Naive thymus-derived CD4-positive, alpha-beta T cell (primary cell): ENCODE data around the gene FBXO3. TPM values are rescaled to one million over a fixed set of nuclear protein-coding genes. Genes with fewer than 3 reads are reported as not detected.
"Not testable (repeated sequence)": the region's sequence is repeated elsewhere in the genome, so short reads cannot be mapped to it uniquely, and the experiment has no call there.

Source experiments
- ATAC-seq: fragments of 150-1000 bp; cut with Tn5 transposase; 2 replicates; pipeline ENCODE4 v1.10.0; 2021; ENCODE audit warnings: mild to moderate bottlenecking, moderate library complexity
- CTCF ChIA-PET: fragments of 350-600 bp; sonication (Branson Sonifier 250); formaldehyde crosslinking; loops from one replicate; lab custom pipeline; 2021; ENCODE audit warnings: antibody characterized with exemption; lab: Charles Lee
- POLR2A ChIA-PET: fragments of 350-600 bp; sonication (Branson Sonifier 250); formaldehyde crosslinking; loops from one replicate; lab custom pipeline; 2021; ENCODE audit warnings: antibody characterized with exemption, inconsistent platforms; lab: Charles Lee
- DNase-seq, 9 donors: peaks; one replicate each; pipeline versions ENCODE4 v3.0.0 to v3.0.0-alpha.2; 2020 to 2022; ENCODE audit warnings: mixed read lengths in 1 of 9
- H3K27ac ChIP-seq: one replicate; pipeline ENCODE4 v1.7.0; 2013; ENCODE audit warnings: mild to moderate bottlenecking, low read depth, low read length, moderate library complexity
- H3K27me3 ChIP-seq, 2 donors: one replicate each; pipeline ENCODE4 v1.7.0; 2013; ENCODE audit warnings: low read length in 2 of 2, mild to moderate bottlenecking in 2 of 2, moderate library complexity in 2 of 2; ENCODE audit not compliant: control insufficient read depth in 2 of 2, insufficient read depth in 2 of 2
- H3K36me3 ChIP-seq, 3 experiments: 1 replicate in 2 of 3; 2 replicates in 1 of 3; pipeline ENCODE4 v1.7.0; 2013; ENCODE audit warnings: low read length in 3 of 3, mild to moderate bottlenecking in 3 of 3, moderate library complexity in 1 of 3; ENCODE audit not compliant: insufficient read depth in 3 of 3, control insufficient read depth in 2 of 3
- H3K4me1 ChIP-seq, 2 donors: one replicate each; pipeline ENCODE4 v1.7.0; 2013; ENCODE audit warnings: low read length in 2 of 2, mild to moderate bottlenecking in 2 of 2, moderate library complexity in 1 of 2; ENCODE audit not compliant: control insufficient read depth in 2 of 2, insufficient read depth in 2 of 2
- H3K4me3 ChIP-seq: 2 replicates; pipeline ENCODE4 v1.7.0; 2013; ENCODE audit warnings: mild to moderate bottlenecking, low read length
- H3K9me3 ChIP-seq, 3 experiments: 1 replicate in 2 of 3; 2 replicates in 1 of 3; pipeline ENCODE4 v1.7.0; 2013; ENCODE audit warnings: low read length in 3 of 3; ENCODE audit not compliant: control insufficient read depth in 2 of 3
- H3K27ac Mint-ChIP-seq, 9 donors: one replicate each; pipeline ENCODE4 v1.8.0; 2020 to 2022; ENCODE audit warnings: mixed read lengths in 9 of 9, mild to moderate bottlenecking in 8 of 9, moderate library complexity in 5 of 9, inconsistent platforms in 2 of 9
- H3K27me3 Mint-ChIP-seq, 5 donors: one replicate each; pipeline ENCODE4 v1.8.0; 2021 to 2022; ENCODE audit warnings: mixed read lengths in 5 of 5, mild to moderate bottlenecking in 1 of 5
- H3K36me3 Mint-ChIP-seq, 5 donors: one replicate each; pipeline ENCODE4 v1.8.0; 2020 to 2022; ENCODE audit warnings: mixed read lengths in 5 of 5, mild to moderate bottlenecking in 3 of 5, inconsistent platforms in 1 of 5
- H3K4me1 Mint-ChIP-seq, 7 donors: one replicate each; pipeline ENCODE4 v1.8.0; 2020 to 2022; ENCODE audit warnings: mixed read lengths in 7 of 7, mild to moderate bottlenecking in 3 of 7, inconsistent platforms in 1 of 7
- H3K4me3 Mint-ChIP-seq, 10 donors: one replicate each; pipeline ENCODE4 v1.8.0; 2020 to 2022; ENCODE audit warnings: mild to moderate bottlenecking in 10 of 10, mixed read lengths in 10 of 10, moderate library complexity in 6 of 10, inconsistent platforms in 2 of 10
- H3K9me3 Mint-ChIP-seq, 11 donors: one replicate each; pipeline ENCODE4 v1.8.0; 2020 to 2022; ENCODE audit warnings: mixed read lengths in 11 of 11, mild to moderate bottlenecking in 4 of 11, inconsistent platforms in 1 of 11, moderate library complexity in 1 of 11
- intact Hi-C, 2 donors: fragments of 100-400 bp; cut with micrococcal nuclease; formaldehyde crosslinking; loops; one replicate each; pipeline ENCODE4 v1.15.1; 2023
- polyA plus RNA-seq, 2 donors: library from polyadenylated mRNA; unstranded; fragments of 300-500 nt; fragmentation: Illumina TruSeq; gene quantifications; one replicate each; pipeline ENCODE4 v1.2.3, GENCODE V29; 2021
- total RNA-seq, 6 experiments: library from RNA in 5 of 6; stranded (reverse) in 5 of 6; gene quantifications; 1 replicate in 5 of 6; 2 replicates in 1 of 6; pipeline ENCODE4 v1.2.3 and lab custom pipeline; 2021 to 2026

The FBXO3 gene
- total and polyA plus RNA-seq, 7 experiments from 2014 or later: 22.6 to 55.7 (median 43.1) TPM

- H3K9me3 ChIP-seq, H3K4me1 ChIP-seq, DNase-seq, H3K27ac Mint-ChIP-seq, ATAC-seq, H3K4me3 Mint-ChIP-seq, H3K27ac ChIP-seq, H3K27me3 Mint-ChIP-seq, H3K9me3 Mint-ChIP-seq, CTCF ChIA-PET, H3K4me3 ChIP-seq, POLR2A ChIA-PET, H3K27me3 ChIP-seq: not testable (repeated sequence)
- H3K36me3 ChIP-seq: peaks cover 0 to 24% (median 0%) of the 10 kb centered on the region in 3 experiments
- Mint-ChIP-seq H3K4me1 (peaks cover 4 to 24% (median 6%) of the 10 kb centered on the region in 7 donors), H3K36me3 (peaks cover 0 to 29% (median 12%) of the 10 kb centered on the region in 5 donors)
- intact Hi-C loops: loop anchor here (10.0 kb wide), 2 partner anchors 537 to 673 kb away; partner anchors contain the start of gene TCP11L1 (in 1 of the 2)
Observed at GRCh38 chr11:33707831-33708230, 66.5 kb downstream of the FBXO3 start.

- H3K4me3 ChIP-seq: no peak overlapping the region
- H3K27me3 ChIP-seq: no peaks in the 10 kb centered on the region
- Mint-ChIP-seq H3K9me3 (no peaks in the 10 kb centered on the region), H3K4me1 (peaks cover 4 to 27% (median 7%) of the 10 kb centered on the region in 7 donors), H3K4me3 (no peak overlapping the region), H3K27me3 (no peaks in the 10 kb centered on the region), H3K36me3 (peaks cover 0 to 25% (median 12%) of the 10 kb centered on the region in 5 donors), H3K27ac (peak overlapping the region in 2 of 9 donors; percentile 29 to 32)
- POLR2A ChIA-PET: interaction anchor here (0.6 kb wide), 1 partner anchor 9 kb away, joined by 3 read pairs; no protein-coding TSS in a partner anchor
- DNase-seq (no peak), ATAC-seq (no peak)
- intact Hi-C loops: loop anchor here (1.0 to 10.0 kb wide), 3 partner anchors 28 to 672 kb away; partner anchors contain the start of gene TCP11L1 (in 1 of the 2)
- no peaks in the 10 kb centered on the region for H3K9me3 ChIP-seq
- H3K36me3 ChIP-seq: peaks cover 0 to 19% (median 0%) of the 10 kb centered on the region in 3 experiments
- H3K4me1 ChIP-seq: no peaks in the 10 kb centered on the region
- CTCF ChIA-PET: no interaction called here
- H3K27ac ChIP-seq: no peak overlapping the region
Observed at GRCh38 chr11:33706966-33707365, 67.4 kb downstream of the FBXO3 start.

GRCh38 chr11:33706546-33706945 is 67.8 kb downstream of the FBXO3 start:
- ATAC-seq (no peak), DNase-seq (no peak)
- Mint-ChIP-seq H3K4me3 (no peak overlapping the region), H3K36me3 (peaks cover 0 to 25% (median 12%) of the 10 kb centered on the region in 5 donors), H3K27ac (peak overlapping the region in 6 of 9 donors; percentile 28 to 87 (median 36)), H3K4me1 (peaks cover 4 to 31% (median 10%) of the 10 kb centered on the region in 7 donors), H3K27me3 (no peaks in the 10 kb centered on the region), H3K9me3 (no peaks in the 10 kb centered on the region)
- no peaks in the 10 kb centered on the region for H3K27me3 ChIP-seq
- peaks cover 0 to under 1% of the 10 kb centered on the region in 2 donors for H3K4me1 ChIP-seq
- H3K27ac ChIP-seq: no peak overlapping the region
- no peaks in the 10 kb centered on the region for H3K9me3 ChIP-seq
- ChIA-PET POLR2A (interaction anchor here (0.6 kb wide), 1 partner anchor 8 kb away, joined by 3 read pairs; no protein-coding TSS in a partner anchor), CTCF (no interaction called here)
- H3K4me3 ChIP-seq: no peak overlapping the region
- peaks cover 0 to 19% (median 0%) of the 10 kb centered on the region in 3 experiments for H3K36me3 ChIP-seq
- intact Hi-C loops: loop anchor here (1.0 to 10.0 kb wide), 3 partner anchors 29 to 672 kb away; partner anchors contain the start of gene TCP11L1 (in 1 of the 2)

- no peak overlapping the region for H3K4me3 ChIP-seq
- peaks cover 9 to 13% of the 10 kb centered on the region in 2 donors for H3K4me1 ChIP-seq
- no peak overlapping the region for H3K27ac ChIP-seq
- H3K4me3 Mint-ChIP-seq: no peak overlapping the region
- no peak overlapping the region for H3K27ac Mint-ChIP-seq
- H3K36me3 ChIP-seq: peaks cover 0 to 8% (median 0%) of the 10 kb centered on the region in 3 experiments
- no peak for DNase-seq
- peaks cover 16 to 42% (median 20%) of the 10 kb centered on the region in 7 donors for H3K4me1 Mint-ChIP-seq
- peaks cover 0 to 13% (median 9%) of the 10 kb centered on the region in 5 donors for H3K36me3 Mint-ChIP-seq
- H3K27me3 Mint-ChIP-seq: peaks cover 0 to 6% (median 0%) of the 10 kb centered on the region in 5 donors
- intact Hi-C loops: loop anchor here (5.0 to 10.0 kb wide), 3 partner anchors 540 to 670 kb away; partner anchors contain the start of genes ABTB2 (in 1 of the 2) and TCP11L1 (in 1 of the 2)
- ATAC-seq: no peak
- H3K9me3 Mint-ChIP-seq: no peaks in the 10 kb centered on the region
- H3K27me3 ChIP-seq: no peaks in the 10 kb centered on the region
- no peaks in the 10 kb centered on the region for H3K9me3 ChIP-seq
- ChIA-PET POLR2A (interaction anchor here (0.9 kb wide), 1 partner anchor 32 kb away, joined by 3 read pairs; no protein-coding TSS in a partner anchor), CTCF (interaction anchor here (0.7 kb wide), 1 partner anchor 12 kb away, joined by 3 read pairs; no protein-coding TSS in a partner anchor)
Observed at GRCh38 chr11:33704240-33705002, 69.9 kb downstream of the FBXO3 start.

- DNase-seq (no peak), ATAC-seq (no peak)
- Mint-ChIP-seq H3K9me3 (no peaks in the 10 kb centered on the region), H3K27me3 (peaks cover 0 to 9% (median 0%) of the 10 kb centered on the region in 5 donors), H3K36me3 (peaks cover 0 to 7% (median 3%) of the 10 kb centered on the region in 5 donors), H3K27ac (no peak overlapping the region), H3K4me1 (peaks cover 16 to 41% (median 20%) of the 10 kb centered on the region in 7 donors), H3K4me3 (no peak overlapping the region)
- Histone ChIP-seq H3K4me1 (peaks cover 9 to 13% of the 10 kb centered on the region in 2 donors), H3K27ac (no peak overlapping the region), H3K27me3 (no peaks in the 10 kb centered on the region), H3K36me3 (peaks cover 0 to 2% (median 0%) of the 10 kb centered on the region in 3 experiments), H3K9me3 (no peaks in the 10 kb centered on the region), H3K4me3 (no peak overlapping the region)
- ChIA-PET POLR2A (no interaction called here), CTCF (no interaction called here)
- intact Hi-C loops: loop anchor here (5.0 to 10.0 kb wide), 3 partner anchors 541 to 669 kb away; partner anchors contain the start of genes ABTB2 (in 1 of the 2) and TCP11L1 (in 1 of the 2)
Observed at GRCh38 chr11:33703788-33704187, 70.5 kb downstream of the FBXO3 start.

GRCh38 chr11:33703234-33703633 is 71.1 kb downstream of the FBXO3 start:
- ChIA-PET CTCF (interaction anchor here (0.5 kb wide), 1 partner anchor 261 kb away, joined by 3 read pairs; no protein-coding TSS in a partner anchor), POLR2A (no interaction called here)
- Histone ChIP-seq H3K9me3 (no peaks in the 10 kb centered on the region), H3K27me3 (no peaks in the 10 kb centered on the region), H3K4me1 (peaks cover 9 to 13% of the 10 kb centered on the region in 2 donors), H3K4me3 (no peak overlapping the region), H3K27ac (no peak overlapping the region), H3K36me3 (no peaks in the 10 kb centered on the region)
- Mint-ChIP-seq H3K4me1 (peaks cover 16 to 39% (median 20%) of the 10 kb centered on the region in 7 donors), H3K27me3 (peaks cover 0 to 11% (median 0%) of the 10 kb centered on the region in 5 donors), H3K27ac (no peak overlapping the region), H3K9me3 (no peaks in the 10 kb centered on the region), H3K4me3 (no peak overlapping the region), H3K36me3 (peaks cover 0 to 3% (median 0%) of the 10 kb centered on the region in 5 donors)
- DNase-seq (no peak), ATAC-seq (no peak)
- intact Hi-C loops: loop anchor here (5.0 to 10.0 kb wide), 3 partner anchors 542 to 668 kb away; partner anchors contain the start of genes ABTB2 (in 1 of the 2) and TCP11L1 (in 1 of the 2)
